COLO668 (cell line): ENCODE data around the gene GLRX.
A peak's percentile ranks its signal among the peaks of the same experiment; 100 is the strongest.
"Not testable (repeated sequence)": the region's sequence is repeated elsewhere in the genome, so short reads cannot be mapped to it uniquely, and the experiment has no call there.

Experiments
- DNase-seq: peaks from one replicate; lab custom pipeline; 2025; ENCODE audit not compliant: unreplicated experiment; lab: John Stamatoyannopoulos, UW

The GLRX gene

GRCh38 chr5:95853490-95853889 lies 31.0 kb upstream of the GLRX start:
- DNase-seq = no peak

- DNase-seq = no peak
Measured at GRCh38 chr5:95852567-95852966, 30.0 kb upstream of the GLRX start.

- DNase-seq = not testable (repeated sequence)
Measured at GRCh38 chr5:95851141-95851540, 28.6 kb upstream of the GLRX start.

GRCh38 chr5:95850391-95850894 lies 27.9 kb upstream of the GLRX start:
- DNase-seq = no peak

- no peak for DNase-seq
Measured at GRCh38 chr5:95848701-95849100, 26.2 kb upstream of the GLRX start.

GRCh38 chr5:95847261-95847592 lies 24.7 kb upstream of the GLRX start:
- no peak for DNase-seq

GRCh38 chr5:95846554-95847260 lies 24.2 kb upstream of the GLRX start:
- peak; percentile 29 for DNase-seq

GRCh38 chr5:95845391-95845790 lies 22.9 kb upstream of the GLRX start:
- DNase-seq = no peak

- DNase-seq = no peak
Measured at GRCh38 chr5:95843733-95844223, 21.3 kb upstream of the GLRX start.

GRCh38 chr5:95842854-95843544 lies 20.5 kb upstream of the GLRX start:
- no peak for DNase-seq

- no peak for DNase-seq
Measured at GRCh38 chr5:95841914-95842812, 19.6 kb upstream of the GLRX start.

GRCh38 chr5:95840956-95841705 lies 18.6 kb upstream of the GLRX start:
- DNase-seq = no peak

- no peak for DNase-seq
Measured at GRCh38 chr5:95839658-95840057, 17.1 kb upstream of the GLRX start.

- no peak for DNase-seq
Measured at GRCh38 chr5:95838556-95838955, 16.0 kb upstream of the GLRX start.

GRCh38 chr5:95838001-95838520 lies 15.5 kb upstream of the GLRX start:
- DNase-seq = no peak

- no peak for DNase-seq
Measured at GRCh38 chr5:95837492-95837891, 15.0 kb upstream of the GLRX start.

- DNase-seq = not testable (repeated sequence)
Measured at GRCh38 chr5:95836971-95837370, 14.4 kb upstream of the GLRX start.

- DNase-seq = no peak
Measured at GRCh38 chr5:95836544-95836943, 14.0 kb upstream of the GLRX start.

GRCh38 chr5:95835682-95836385 lies 13.3 kb upstream of the GLRX start:
- no peak for DNase-seq

GRCh38 chr5:95832664-95833063 lies 10.1 kb upstream of the GLRX start:
- DNase-seq = no peak
